ENCODE results near the gene HSDL2. TPM values are rescaled to one million over a fixed set of nuclear protein-coding genes. Genes with fewer than 3 reads are reported as not detected.

HSDL2 gene
- total RNA-seq, 4 donors from 2014 or later = 43.0 to 66.5 (median 60.9) TPM

DNA sequence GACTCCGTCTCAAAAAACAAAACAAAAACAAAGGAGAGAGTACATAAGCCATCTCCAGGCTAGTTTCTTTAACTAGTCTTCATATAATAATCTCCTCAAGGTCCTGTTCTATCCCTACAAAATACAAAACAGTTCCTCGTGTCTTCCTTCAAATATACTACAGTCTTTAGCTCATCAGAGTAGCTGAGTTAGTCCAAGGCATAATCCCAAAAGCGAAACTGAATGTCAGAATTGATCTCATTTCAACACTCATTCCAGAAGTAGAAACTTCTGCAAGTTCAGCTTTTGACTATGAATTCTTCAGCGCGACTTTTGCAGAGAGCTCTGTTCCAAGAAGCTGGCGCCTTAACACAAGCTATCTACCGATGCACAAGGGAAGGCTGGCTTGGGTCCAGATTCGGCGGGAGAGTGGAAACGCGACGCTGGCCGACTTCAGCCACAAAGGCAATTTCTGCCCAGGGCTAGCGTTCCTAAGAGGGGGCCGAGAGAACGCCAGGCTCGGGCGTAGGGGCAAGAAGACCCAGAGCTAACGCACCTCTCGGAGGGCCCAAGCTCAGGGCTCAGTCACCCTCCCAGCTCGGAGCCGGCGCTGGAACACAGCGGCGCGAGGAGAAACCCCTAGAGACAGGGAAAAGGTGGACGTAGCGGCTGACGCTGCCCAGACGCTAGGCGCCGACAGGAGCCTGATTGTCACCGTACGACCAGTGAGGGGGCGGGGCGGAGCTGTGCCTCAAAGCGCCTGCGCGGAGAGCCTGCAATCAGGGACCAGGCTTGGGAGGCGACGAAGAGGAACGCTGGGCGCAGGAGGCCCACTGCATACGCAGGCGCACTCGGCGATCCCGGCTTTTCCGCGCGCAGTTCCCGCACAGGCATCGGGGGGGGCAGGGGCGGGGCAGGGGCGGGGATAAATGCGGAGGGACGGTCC, 469 bp upstream of the HSDL2 start:
- peak overlapping the region; percentile 91 to 99 (median 98) for H3K27ac ChIP-seq
- peak overlapping the region; percentile 91 to 97 for H3K4me3 ChIP-seq
- no peaks in the 10 kb centered on the region for H3K9me3 ChIP-seq
- 1 to 5% methylated on average over 2 to 20 of the region's 57 CpGs for WGBS, 2 donors (ENCODE audit: low coverage in 1 of 2)
- TF ChIP-seq POLR2A (IDR thresholded peaks at IDR 0.05) (peak; percentile 89 to 91), EP300 (IDR thresholded peaks at IDR 0.05) (no peak), POLR2AphosphoS5 (IDR thresholded peaks at IDR 0.05) (peak; percentile 95)
- TF ChIP-seq, protein P1, sequence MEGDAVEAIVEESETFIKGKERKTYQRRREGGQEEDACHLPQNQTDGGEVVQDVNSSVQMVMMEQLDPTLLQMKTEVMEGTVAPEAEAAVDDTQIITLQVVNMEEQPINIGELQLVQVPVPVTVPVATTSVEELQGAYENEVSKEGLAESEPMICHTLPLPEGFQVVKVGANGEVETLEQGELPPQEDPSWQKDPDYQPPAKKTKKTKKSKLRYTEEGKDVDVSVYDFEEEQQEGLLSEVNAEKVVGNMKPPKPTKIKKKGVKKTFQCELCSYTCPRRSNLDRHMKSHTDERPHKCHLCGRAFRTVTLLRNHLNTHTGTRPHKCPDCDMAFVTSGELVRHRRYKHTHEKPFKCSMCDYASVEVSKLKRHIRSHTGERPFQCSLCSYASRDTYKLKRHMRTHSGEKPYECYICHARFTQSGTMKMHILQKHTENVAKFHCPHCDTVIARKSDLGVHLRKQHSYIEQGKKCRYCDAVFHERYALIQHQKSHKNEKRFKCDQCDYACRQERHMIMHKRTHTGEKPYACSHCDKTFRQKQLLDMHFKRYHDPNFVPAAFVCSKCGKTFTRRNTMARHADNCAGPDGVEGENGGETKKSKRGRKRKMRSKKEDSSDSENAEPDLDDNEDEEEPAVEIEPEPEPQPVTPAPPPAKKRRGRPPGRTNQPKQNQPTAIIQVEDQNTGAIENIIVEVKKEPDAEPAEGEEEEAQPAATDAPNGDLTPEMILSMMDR (IDR thresholded peaks at IDR 0.05) = peak in 3 of 4 experiments; percentile 6 to 33 (median 9)
- H3K27me3 ChIP-seq = no peaks in the 10 kb centered on the region
- no peaks in the 10 kb centered on the region for H3K36me3 ChIP-seq
- ATAC-seq = peak; percentile 98
- peaks cover 6 to 55% (median 8%) of the 10 kb centered on the region in 3 donors for H3K4me1 ChIP-seq

- peaks cover 7 to 65% (median 11%) of the 10 kb centered on the region in 3 donors for H3K4me1 ChIP-seq
- peak overlapping the region; percentile 91 to 97 for H3K4me3 ChIP-seq
- H3K9me3 ChIP-seq = no peaks in the 10 kb centered on the region
- H3K36me3 ChIP-seq = no peaks in the 10 kb centered on the region
- TF ChIP-seq, protein P1 (IDR thresholded peaks at IDR 0.05) = no peak
- TF ChIP-seq POLR2A (IDR thresholded peaks at IDR 0.05) = no peak
- TF ChIP-seq POLR2AphosphoS5 (IDR thresholded peaks at IDR 0.05) = no peak
- TF ChIP-seq EP300 (IDR thresholded peaks at IDR 0.05) = no peak
- no peaks in the 10 kb centered on the region for H3K27me3 ChIP-seq
- 33 to 40% methylated on average over 7 of the region's 7 CpGs for WGBS, 2 donors (ENCODE audit: low coverage in 1 of 2)
- H3K27ac ChIP-seq = peak overlapping the region; percentile 91 to 99 (median 96)
- ATAC-seq = no peak
Observed at GRCh38 chr9:112380825-112381221, 915 bp downstream of the HSDL2 start.

DNA sequence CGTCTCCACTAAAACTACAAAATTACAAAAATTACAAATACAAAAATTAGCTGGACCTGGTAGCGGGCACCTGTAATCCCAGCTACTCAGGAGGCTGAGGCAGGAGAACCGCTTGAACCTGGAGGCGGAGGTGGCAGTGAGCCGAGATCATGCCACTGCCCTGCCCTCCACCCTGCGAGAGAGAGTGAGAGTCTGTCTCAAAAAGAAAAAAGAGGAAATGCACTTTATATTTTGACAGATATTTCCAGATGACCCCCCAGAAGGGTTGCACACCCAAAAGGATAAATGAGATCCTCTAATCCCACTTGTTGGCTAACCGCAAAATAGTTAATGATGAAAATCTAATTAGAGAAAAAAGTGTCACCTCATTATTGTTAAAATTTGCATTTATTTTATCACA, 2.2 kb downstream of the HSDL2 start:
- H3K27ac ChIP-seq = no peak overlapping the region
- peaks cover 7 to 63% (median 11%) of the 10 kb centered on the region in 3 donors for H3K4me1 ChIP-seq
- H3K4me3 ChIP-seq = no peak overlapping the region
- no peaks in the 10 kb centered on the region for H3K36me3 ChIP-seq
- WGBS, 2 donors (ENCODE audit: low coverage in 1 of 2) = 95 to 99% methylated on average over 3 to 7 of the region's 7 CpGs
- TF ChIP-seq, protein P1 (IDR thresholded peaks at IDR 0.05) = no peak
- TF ChIP-seq POLR2A (IDR thresholded peaks at IDR 0.05) (no peak), POLR2AphosphoS5 (IDR thresholded peaks at IDR 0.05) (no peak), EP300 (IDR thresholded peaks at IDR 0.05) (no peak)
- ATAC-seq = no peak
- H3K27me3 ChIP-seq = no peaks in the 10 kb centered on the region
- no peaks in the 10 kb centered on the region for H3K9me3 ChIP-seq

DNA sequence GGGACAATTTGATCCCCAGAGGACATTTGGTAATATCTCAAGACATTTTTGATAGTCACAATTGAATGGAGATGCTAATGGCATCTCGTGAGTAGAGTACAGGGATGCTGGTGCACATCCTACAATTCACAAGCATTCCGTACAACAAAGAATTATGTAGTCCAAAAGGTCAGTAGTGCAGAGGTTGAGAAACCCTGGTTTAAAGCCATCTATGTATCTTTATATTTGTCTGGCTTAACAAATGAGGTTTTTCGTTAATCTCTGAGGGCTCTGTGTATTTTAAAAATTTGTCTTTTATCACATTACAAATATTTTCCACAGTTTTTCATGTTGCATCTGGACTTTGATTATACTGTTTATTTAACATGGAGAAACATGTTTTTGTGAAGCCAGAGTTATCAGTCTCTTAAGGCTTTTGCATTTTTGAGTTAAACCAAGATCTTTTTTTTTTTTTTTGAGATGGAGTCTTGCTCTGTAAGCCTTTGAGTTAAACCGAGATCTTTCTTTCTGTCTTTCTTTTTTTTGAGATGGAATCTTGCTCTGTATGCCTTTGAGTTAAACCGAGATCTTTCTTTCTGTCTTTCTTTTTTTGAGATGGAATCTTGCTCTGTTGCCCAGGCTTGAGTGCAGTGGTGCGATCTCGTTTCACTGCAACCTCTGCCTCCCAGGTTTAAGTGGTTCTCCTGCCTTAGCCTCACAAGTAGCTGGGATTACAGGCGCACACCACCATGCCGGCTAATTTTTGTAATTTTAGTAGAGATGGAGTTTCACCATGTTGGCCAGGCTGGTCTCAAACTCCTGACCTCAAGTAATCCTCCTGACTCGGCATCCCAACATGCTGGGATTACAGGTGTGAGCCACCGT, 2.8 kb downstream of the HSDL2 start:
- no peaks in the 10 kb centered on the region for H3K27me3 ChIP-seq
- 56 to 62% methylated on average over 7 to 10 of the region's 11 CpGs for WGBS, 2 donors (ENCODE audit: low coverage in 1 of 2)
- TF ChIP-seq POLR2A (IDR thresholded peaks at IDR 0.05) = no peak
- H3K4me1 ChIP-seq = peaks cover 7 to 56% (median 11%) of the 10 kb centered on the region in 3 donors
- H3K9me3 ChIP-seq = no peaks in the 10 kb centered on the region
- peaks cover 0 to 6% of the 10 kb centered on the region in 2 donors for H3K36me3 ChIP-seq
- H3K4me3 ChIP-seq = no peak overlapping the region
- ATAC-seq = no peak
- no peak overlapping the region for H3K27ac ChIP-seq

DNA sequence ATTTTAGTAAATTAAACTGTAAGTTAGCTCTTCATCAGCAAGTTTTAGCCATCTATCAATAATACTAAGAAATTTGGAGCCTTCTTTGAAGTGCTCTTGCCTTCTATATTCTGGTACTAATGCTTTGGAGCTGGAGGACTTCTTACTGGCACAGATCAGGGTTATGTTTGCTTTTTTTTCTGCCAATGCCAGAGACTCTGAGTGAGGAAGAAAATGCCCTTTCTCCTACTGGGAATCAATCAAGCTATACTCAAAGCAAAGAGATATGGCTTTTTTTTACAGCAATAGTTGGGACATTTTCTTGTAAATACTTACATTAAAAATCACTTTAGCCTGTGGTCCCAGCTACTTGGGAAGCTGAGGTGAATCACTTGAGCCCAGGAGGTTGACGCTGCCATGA, 4.3 kb downstream of the HSDL2 start:
- no peak for TF ChIP-seq POLR2AphosphoS5 (IDR thresholded peaks at IDR 0.05)
- TF ChIP-seq POLR2A (IDR thresholded peaks at IDR 0.05) = no peak
- TF ChIP-seq, protein P1 (IDR thresholded peaks at IDR 0.05) = no peak
- TF ChIP-seq EP300 (IDR thresholded peaks at IDR 0.05) = no peak
- Histone ChIP-seq H3K27me3 (no peaks in the 10 kb centered on the region), H3K27ac (no peak overlapping the region), H3K4me1 (peaks cover 3 to 44% (median 11%) of the 10 kb centered on the region in 3 donors), H3K9me3 (no peaks in the 10 kb centered on the region), H3K4me3 (no peak overlapping the region), H3K36me3 (peaks cover 0 to 12% of the 10 kb centered on the region in 2 donors)
- no peak for ATAC-seq
- WGBS, 2 donors (ENCODE audit: low coverage in 1 of 2) = 83% methylated on average over 1 of the region's 1 CpG; no CpG with 5 or more reads in 1 of the 2 donors

All from gastroesophageal sphincter (tissue), 4 donors.